Brain microvascular endothelial cell (primary cell): ENCODE results near the gene ZNRF2.

Experiments used
- DNase-seq: peaks from one replicate; pipeline ENCODE4 v3.0.0-alpha.2; 2020
- H3K27ac ChIP-seq: fragments of 250-450 bp; sonication (Bioruptor Pico); 2 replicates; pipeline ENCODE4 v1.5.1; 2020; ENCODE audit warnings: mild to moderate bottlenecking, moderate library complexity
- H3K27me3 ChIP-seq: fragments of 250-450 bp; sonication (Bioruptor Pico); replicated peaks from 2 replicates; pipeline ENCODE4 v1.5.1; 2020; ENCODE audit warnings: mild to moderate bottlenecking
- H3K36me3 ChIP-seq: fragments of 250-450 bp; sonication (Bioruptor Pico); replicated peaks from 2 replicates; pipeline ENCODE4 v1.5.1; 2020; ENCODE audit warnings: mild to moderate bottlenecking
- H3K4me3 ChIP-seq: 2 replicates; pipeline ENCODE4 v1.5.1; 2011; ENCODE audit warnings: low read depth, mild to moderate bottlenecking, control low read depth, low read length, moderate library complexity
- CTCF ChIP-seq: IDR thresholded peaks from 2 replicates; pipeline ENCODE4 v1.5.1; 2011; ENCODE audit warnings: low read depth, mild to moderate bottlenecking, moderate library complexity, low read length, control low read depth, inconsistent platforms; ENCODE audit errors: missing control alignments
- in situ Hi-C: cut with HindIII; loops from 2 replicates; pipeline ENCODE4 v1.10.0; 2017; ENCODE audit warnings: low sequenced_read_pairs, low pct_ligation_motif_present

ZNRF2 gene

GRCh38 chr7:30309302-30309701 is 24.9 kb downstream of the ZNRF2 start:
- no peak for TF ChIP-seq CTCF
- no peaks in the 10 kb centered on the region for H3K36me3 ChIP-seq
- no peak for DNase-seq
- no peaks in the 10 kb centered on the region for H3K27me3 ChIP-seq
- in situ Hi-C loops = no loop called here
- no peak overlapping the region for H3K4me3 ChIP-seq
- no peak overlapping the region for H3K27ac ChIP-seq

- TF ChIP-seq CTCF = no peak
- Histone ChIP-seq H3K36me3 (no peaks in the 10 kb centered on the region), H3K27ac (no peak overlapping the region)
These were observed 25.5 kb downstream of the ZNRF2 start for GRCh38 chr7:30309842-30310435.

GRCh38 chr7:30310674-30311362 is 26.4 kb downstream of the ZNRF2 start:
- H3K27me3 ChIP-seq = no peaks in the 10 kb centered on the region
- in situ Hi-C loops = no loop called here
- DNase-seq = no peak
- H3K27ac ChIP-seq = no peak overlapping the region
- no peaks in the 10 kb centered on the region for H3K36me3 ChIP-seq
- no peak for TF ChIP-seq CTCF
- no peak overlapping the region for H3K4me3 ChIP-seq

More at GRCh38 chr7:30309842-30310435, 25.5 kb downstream of the ZNRF2 start:
- H3K27me3 ChIP-seq = no peaks in the 10 kb centered on the region
- no peak overlapping the region for H3K4me3 ChIP-seq
- in situ Hi-C loops = no loop called here
- DNase-seq = no peak

- in situ Hi-C loops = no loop called here
- no peak for DNase-seq
- no peaks in the 10 kb centered on the region for H3K36me3 ChIP-seq
- no peaks in the 10 kb centered on the region for H3K27me3 ChIP-seq
- no peak overlapping the region for H3K27ac ChIP-seq
- no peak for TF ChIP-seq CTCF
- no peak overlapping the region for H3K4me3 ChIP-seq
These were observed 27.8 kb downstream of the ZNRF2 start for GRCh38 chr7:30312178-30312577.

- no peak for DNase-seq
- in situ Hi-C loops = no loop called here
- H3K36me3 ChIP-seq = no peaks in the 10 kb centered on the region
- TF ChIP-seq CTCF = no peak
- no peak overlapping the region for H3K4me3 ChIP-seq
- no peaks in the 10 kb centered on the region for H3K27me3 ChIP-seq
- H3K27ac ChIP-seq = no peak overlapping the region
These were observed 29.0 kb downstream of the ZNRF2 start for GRCh38 chr7:30313348-30313747.

- Histone ChIP-seq H3K36me3 (no peaks in the 10 kb centered on the region), H3K27ac (no peak overlapping the region), H3K4me3 (no peak overlapping the region), H3K27me3 (no peaks in the 10 kb centered on the region)
- in situ Hi-C loops = no loop called here
- no peak for DNase-seq
- no peak for TF ChIP-seq CTCF
These were observed 29.4 kb downstream of the ZNRF2 start for GRCh38 chr7:30313793-30314192.
